ENCODE data around the gene ENHO.

ENHO gene

DNA sequence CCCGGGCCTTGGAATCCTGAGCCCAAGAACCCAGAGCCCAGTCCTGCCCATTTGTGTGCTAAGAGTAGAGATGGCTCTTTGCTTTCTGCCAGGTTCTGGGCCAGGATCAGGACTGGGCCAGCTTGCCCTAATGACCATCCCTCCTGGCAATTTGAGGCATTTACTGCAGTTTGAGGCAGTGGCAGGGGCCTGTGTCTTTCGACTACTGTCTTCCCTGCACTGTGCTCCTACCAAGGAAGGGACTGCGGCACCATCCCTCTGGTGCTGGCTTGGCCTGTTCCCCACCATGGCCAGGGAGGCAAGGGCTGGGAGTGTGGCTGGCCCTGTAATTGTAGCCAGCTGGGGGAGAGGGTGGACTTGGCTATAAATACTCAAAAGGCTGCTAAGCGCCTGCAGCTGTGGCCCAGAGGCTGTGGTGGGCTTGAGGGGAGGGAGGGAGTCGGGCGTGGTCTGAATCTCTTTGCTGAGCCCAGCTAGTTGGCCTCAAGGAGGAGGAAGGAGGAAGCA lies 4.6 kb downstream of the ENHO start:
- CTCF ChIA-PET: interaction anchor here (0.9 kb wide), 1 partner anchor 17 kb away, joined by 3 read pairs; no protein-coding TSS in a partner anchor

GRCh38 chr9:34517185-34517584 lies 5.6 kb downstream of the ENHO start:
- ChIA-PET CTCF (interaction anchor here (0.9 to 1.0 kb wide), 2 partner anchors 33 to 74 kb away, joined by 4 to 6 read pairs; no protein-coding TSS in a partner anchor), POLR2A (ENCODE audit: low non-redundant PET) (no interaction called here)
- DNase-seq (ENCODE audit: low spot score): no peak
- no peak overlapping the region for H3K27ac ChIP-seq
- TF ChIP-seq, protein P1, sequence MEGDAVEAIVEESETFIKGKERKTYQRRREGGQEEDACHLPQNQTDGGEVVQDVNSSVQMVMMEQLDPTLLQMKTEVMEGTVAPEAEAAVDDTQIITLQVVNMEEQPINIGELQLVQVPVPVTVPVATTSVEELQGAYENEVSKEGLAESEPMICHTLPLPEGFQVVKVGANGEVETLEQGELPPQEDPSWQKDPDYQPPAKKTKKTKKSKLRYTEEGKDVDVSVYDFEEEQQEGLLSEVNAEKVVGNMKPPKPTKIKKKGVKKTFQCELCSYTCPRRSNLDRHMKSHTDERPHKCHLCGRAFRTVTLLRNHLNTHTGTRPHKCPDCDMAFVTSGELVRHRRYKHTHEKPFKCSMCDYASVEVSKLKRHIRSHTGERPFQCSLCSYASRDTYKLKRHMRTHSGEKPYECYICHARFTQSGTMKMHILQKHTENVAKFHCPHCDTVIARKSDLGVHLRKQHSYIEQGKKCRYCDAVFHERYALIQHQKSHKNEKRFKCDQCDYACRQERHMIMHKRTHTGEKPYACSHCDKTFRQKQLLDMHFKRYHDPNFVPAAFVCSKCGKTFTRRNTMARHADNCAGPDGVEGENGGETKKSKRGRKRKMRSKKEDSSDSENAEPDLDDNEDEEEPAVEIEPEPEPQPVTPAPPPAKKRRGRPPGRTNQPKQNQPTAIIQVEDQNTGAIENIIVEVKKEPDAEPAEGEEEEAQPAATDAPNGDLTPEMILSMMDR (conservative IDR thresholded peaks at IDR 0.05; ENCODE audit: low read depth): no peak

More for the DNA sequence above, 4.6 kb downstream of the ENHO start:
- H3K27ac ChIP-seq: no peak overlapping the region
- TF ChIP-seq, protein P1 (conservative IDR thresholded peaks at IDR 0.05; ENCODE audit: low read depth): no peak
- no peak for DNase-seq (ENCODE audit: low spot score)
- POLR2A ChIA-PET (ENCODE audit: low non-redundant PET): no interaction called here

- no peak for DNase-seq (ENCODE audit: low spot score)
- TF ChIP-seq, protein P1 (conservative IDR thresholded peaks at IDR 0.05; ENCODE audit: low read depth): no peak
- CTCF ChIA-PET: no interaction called here
- POLR2A ChIA-PET (ENCODE audit: low non-redundant PET): no interaction called here
- H3K27ac ChIP-seq: no peak overlapping the region
Measured at GRCh38 chr9:34515959-34516358, 6.8 kb downstream of the ENHO start.

GRCh38 chr9:34514816-34515215 lies 8.0 kb downstream of the ENHO start:
- TF ChIP-seq, protein P1 (conservative IDR thresholded peaks at IDR 0.05; ENCODE audit: low read depth): no peak
- POLR2A ChIA-PET (ENCODE audit: low non-redundant PET): no interaction called here
- CTCF ChIA-PET: no interaction called here
- DNase-seq (ENCODE audit: low spot score): no peak
- no peak overlapping the region for H3K27ac ChIP-seq

GRCh38 chr9:34514401-34514800 lies 8.4 kb downstream of the ENHO start:
- ChIA-PET CTCF (no interaction called here), POLR2A (ENCODE audit: low non-redundant PET) (no interaction called here)

GRCh38 chr9:34513567-34514214 lies 9.1 kb downstream of the ENHO start:
- H3K27ac ChIP-seq: no peak overlapping the region
- POLR2A ChIA-PET (ENCODE audit: low non-redundant PET): no interaction called here
- DNase-seq (ENCODE audit: low spot score): no peak
- CTCF ChIA-PET: interaction anchor here (0.5 kb wide), 1 partner anchor 467 kb away, joined by 3 read pairs; no protein-coding TSS in a partner anchor
- TF ChIP-seq, protein P1 (conservative IDR thresholded peaks at IDR 0.05; ENCODE audit: low read depth): no peak

More at GRCh38 chr9:34514401-34514800, 8.4 kb downstream of the ENHO start:
- no peak for DNase-seq (ENCODE audit: low spot score)
- TF ChIP-seq, protein P1 (conservative IDR thresholded peaks at IDR 0.05; ENCODE audit: low read depth): no peak
- no peak overlapping the region for H3K27ac ChIP-seq

Data from RWPE1 (cell line).